ENCODE results near the gene EFCAB12.

Gene EFCAB12

GRCh38 chr3:129428376-129429079 lies at the start of gene EFCAB12:
Gene EFCAB12, minus strand, starts transcription at chr3:129428636. Its CDS starts 148 bp downstream, at chr3:129428488.
- peak; percentile 90 for DNase-seq

GRCh38 chr3:129476586-129476985 lies 48.1 kb upstream of the EFCAB12 start:
- no peak for DNase-seq

DNA sequence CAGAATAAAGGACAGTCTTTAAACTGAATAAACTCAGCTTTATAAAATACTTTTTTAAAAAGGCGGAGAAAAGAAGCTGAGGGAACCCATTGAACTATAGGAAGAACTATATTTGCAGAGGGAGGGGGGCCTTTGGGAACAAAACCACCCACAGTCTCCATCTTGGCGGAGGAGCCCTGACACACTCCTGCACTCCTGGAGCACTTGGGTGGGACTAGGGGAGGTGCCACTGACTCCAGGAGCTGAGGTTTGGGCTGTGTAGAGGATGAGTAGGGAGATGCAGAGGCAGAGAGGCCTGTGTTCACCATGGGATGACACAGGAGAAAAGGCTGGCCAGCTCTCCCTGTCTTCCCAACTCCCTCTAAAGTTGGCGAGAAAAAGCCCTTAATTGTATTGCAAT lies 47.4 kb upstream of the EFCAB12 start:
- no peak for DNase-seq

DNA sequence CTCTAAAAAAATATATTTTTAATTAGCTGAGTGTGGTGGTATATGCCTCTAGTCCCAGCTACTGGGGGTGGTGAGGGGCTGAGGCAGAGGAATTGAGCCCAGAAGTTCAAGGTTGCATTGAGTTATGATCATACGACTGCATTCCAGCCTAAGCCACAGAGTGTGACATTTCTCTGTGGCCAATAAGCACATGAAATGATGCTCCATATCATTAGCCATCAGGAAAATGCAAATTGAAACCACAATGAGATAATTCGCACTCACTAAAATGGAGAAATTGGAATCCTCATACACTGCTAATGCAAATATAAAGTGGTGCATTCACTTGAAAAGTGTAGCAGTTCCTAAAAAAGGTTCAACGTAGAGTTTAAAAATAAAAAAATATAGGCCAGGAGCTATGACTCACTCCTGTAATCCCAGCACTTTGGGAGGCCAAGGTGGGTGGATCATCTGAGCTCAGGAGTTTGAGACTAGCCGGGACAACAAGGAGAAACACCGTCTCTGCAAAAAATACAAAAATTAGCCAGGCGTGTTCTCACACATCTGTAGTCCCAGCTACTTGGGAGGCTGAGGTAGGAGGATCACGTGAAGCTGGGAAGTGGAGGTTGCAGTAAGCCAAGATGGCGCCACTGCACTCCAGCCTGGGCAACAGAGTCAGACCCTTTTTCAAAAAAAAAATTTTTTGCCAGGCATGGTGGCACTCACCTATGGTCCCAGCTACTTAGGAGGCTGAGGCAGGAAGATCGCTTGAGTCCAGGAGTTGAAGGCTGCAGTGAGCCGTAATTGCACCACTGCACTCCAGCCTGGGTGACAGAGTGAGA lies 46.8 kb upstream of the EFCAB12 start:
- no peak for DNase-seq

DNA sequence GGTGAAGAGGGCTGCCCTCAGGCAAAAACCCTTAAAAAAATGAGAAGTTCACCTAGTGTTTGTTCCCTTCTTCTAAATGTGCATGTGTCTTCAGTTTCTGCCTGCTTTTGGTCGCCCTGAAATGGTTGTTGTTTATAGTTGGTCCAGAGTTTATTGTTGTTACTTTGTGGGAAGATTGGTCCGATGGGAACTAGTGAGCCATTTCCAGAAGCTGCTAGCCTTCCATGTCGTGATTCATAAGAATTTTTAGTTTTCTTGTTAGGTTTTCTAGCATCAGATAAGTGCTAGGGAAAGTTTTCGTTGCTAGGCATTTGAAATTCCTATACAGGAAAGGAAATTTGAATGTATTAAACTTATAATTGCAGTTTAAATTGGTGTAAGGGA lies 45.3 kb upstream of the EFCAB12 start:
- DNase-seq = no peak

DNA sequence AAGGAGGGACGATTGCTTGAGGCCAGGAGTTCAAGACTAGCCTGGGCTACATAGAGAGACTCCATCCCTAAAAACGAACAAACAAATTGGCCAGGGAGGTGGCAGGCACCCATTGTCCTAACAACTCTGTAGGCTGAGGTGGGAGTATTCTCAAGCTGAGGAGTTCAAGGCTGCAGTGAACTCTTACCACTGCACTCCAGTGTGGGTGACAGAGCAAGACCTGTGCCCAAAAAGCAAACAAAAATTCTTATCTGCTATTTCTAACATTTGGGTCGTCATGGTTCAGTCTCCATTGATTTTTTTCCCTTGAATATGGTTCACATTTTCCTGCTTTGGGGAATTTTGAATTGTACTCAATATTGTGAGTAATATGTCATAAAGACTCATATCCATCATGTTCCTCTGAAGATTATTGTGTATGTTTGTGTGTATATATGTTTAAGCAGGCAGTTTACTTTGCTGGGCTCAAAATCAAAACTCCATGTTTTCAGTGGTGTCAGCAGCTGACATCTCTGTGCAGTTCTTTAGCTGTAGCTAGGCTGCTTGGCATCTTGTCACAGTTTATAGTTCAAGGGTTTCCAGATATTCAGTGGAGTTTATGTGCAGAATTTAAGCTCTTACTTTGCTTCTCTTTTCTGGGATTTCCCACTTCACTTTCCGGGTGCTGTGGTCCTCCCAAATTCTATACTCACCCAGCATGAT lies 44.8 kb upstream of the EFCAB12 start:
- no peak for DNase-seq

- no peak for DNase-seq
Observed at GRCh38 chr3:129470861-129471260, 42.4 kb upstream of the EFCAB12 start.

DNA sequence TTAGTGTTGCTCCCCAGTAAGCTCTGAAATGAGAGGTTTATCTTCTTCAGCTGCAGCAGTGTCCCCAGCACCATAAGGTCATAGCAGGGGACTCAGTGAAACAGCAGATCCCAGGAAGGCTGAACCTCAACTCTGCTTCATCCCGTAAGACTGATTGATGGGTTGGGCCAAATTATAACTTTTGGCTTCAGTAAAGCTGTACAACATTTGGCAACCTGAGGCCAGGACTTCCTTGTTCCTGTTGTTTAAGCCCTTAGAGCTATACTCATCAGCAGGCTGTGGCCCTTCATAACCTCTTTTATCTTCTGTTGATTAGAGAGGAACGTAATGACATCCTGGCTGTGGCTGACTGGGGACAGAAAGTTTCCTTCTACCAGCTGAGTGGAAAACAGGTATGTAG lies 40.6 kb upstream of the EFCAB12 start:
- DNase-seq = no peak

DNA sequence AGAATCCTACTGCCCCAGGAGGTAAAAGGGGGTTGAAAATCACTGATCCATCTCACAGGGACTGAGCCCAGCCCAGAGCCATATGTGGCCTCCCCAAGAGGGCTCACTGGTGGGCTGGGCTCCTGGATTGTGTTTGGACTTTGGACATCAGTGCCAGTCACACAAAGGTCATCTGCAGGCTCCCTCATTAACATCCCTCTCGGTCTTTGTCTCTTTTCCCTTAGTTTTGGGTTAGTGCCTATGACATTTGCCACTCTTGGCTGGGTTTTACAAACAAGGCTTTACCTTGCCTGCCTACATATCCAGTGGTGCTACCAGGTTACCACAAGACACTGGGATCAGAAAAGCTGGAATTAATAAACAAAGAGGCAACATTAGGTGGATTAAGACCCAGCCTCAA lies 39.5 kb upstream of the EFCAB12 start:
- DNase-seq = no peak

DNA sequence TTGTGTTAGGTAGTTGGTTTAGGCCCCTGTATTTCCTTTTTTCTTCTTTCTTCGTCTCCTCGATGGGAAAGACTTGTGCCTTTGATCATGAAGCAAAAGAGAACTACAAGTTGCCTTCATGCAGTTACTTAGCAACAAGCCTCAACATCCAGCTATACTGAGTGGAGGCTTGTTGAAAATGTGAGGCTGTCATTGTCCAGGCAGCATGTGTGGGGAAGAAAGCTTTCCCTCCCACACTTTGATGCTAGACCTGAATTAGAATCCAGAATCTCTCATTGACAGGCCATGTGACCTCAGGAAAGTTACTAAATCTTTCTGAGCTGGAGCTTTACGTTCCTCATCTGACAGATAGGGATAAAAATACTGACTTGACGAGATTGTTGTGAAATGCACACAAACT lies 35.3 kb upstream of the EFCAB12 start:
- DNase-seq = no peak

DNA sequence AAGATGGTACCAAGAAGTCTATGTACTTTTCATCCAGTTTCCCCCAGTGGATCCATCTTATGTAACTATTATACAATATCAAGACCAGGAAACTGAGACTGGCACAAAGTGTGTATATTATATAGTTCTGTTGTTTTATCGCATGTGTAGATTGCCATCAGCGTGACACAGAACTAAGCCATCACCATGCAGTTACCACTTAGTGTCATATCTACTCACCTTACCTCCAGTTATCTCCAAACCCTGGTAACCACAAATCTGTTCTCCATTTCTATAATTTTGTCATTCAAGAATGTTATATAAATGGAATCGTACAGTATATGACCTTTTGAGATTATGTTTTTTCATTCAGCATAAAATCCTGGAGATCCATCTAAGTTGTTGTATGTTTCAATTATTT lies 34.7 kb upstream of the EFCAB12 start:
- DNase-seq = no peak

DNA sequence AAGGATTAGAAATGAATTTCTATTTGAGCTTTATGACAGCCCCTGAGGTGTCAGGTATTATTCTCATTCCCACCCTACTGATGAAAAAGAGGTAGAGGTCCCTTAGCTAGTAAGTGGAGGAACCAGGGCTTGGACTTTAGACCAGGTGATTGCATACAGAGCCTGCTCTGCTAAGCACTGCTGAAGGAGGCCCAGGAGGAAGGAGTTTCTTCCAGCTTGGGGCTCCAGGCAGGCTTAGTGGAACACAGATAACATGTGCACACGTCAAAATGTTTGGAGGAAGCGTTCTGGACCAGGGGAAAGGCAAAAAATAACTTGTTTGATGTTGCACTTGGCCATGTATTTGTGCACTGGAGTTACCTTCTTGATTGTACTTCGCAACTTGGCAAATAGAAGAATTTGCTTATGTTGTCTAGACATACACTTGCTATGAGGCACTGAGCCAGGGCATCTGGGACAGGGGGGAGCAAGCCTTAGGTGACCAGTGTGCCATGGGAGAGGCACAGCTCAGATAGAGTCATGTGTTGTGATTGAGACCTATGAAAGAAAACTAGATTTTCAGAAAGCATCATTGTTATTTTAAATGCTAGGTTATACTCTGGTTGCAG lies 34.0 kb upstream of the EFCAB12 start:
- no peak for DNase-seq

DNA sequence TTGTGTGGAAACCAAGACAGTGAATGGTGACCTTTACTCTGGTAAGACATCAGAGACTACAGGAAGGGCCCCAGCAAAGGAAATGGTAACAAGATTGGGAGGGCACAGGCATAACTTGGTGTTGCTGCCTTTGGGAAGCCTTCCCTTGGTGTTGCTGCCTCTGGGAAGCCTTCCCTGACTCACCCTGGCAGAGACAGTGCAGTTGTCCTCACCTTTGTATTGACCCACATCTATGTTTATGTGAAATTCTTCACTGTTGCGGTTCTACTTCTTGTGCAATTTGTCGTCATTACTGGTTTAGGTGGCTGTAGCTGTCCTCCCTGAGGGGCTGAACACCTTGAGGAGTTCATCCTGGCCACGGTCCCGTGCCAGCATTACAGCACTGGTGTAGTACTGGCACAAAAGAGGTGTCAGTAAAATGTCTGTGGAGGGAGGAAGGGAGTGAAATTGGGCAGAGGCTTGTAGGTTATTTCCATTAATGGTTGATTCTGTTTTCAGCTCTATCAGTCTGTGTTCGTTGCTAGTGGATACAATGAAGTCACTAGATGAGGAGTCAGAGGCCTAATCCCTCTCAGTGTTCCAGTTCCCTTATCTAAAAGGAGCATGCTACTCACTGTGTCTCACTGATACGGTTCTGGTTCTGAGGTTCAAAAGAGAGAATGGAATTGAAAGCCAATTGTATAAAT lies 33.2 kb upstream of the EFCAB12 start:
- DNase-seq = no peak

GRCh38 chr3:129461022-129461421 lies 32.6 kb upstream of the EFCAB12 start:
- no peak for DNase-seq

GRCh38 chr3:129460572-129460971 lies 32.1 kb upstream of the EFCAB12 start:
- DNase-seq = no peak

DNA sequence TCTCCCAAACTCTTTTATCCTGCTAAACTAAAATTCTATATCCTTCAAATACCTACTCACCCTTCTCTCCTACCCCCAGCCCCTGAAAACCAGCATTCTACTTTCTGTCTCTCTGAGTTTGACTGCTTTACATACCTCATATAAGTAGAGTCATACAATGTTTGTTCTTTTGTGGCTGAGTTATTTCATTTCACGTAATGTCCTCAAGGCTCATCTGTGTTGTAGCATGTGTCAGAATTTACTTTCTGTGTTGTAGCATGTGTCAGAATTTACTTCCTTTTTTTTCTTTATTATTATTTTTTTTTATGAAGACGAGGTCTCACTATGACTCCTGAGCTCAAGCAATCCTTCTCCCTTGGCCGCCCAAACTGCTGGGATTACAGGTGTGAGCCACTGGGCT lies 31.7 kb upstream of the EFCAB12 start:
- no peak for DNase-seq

- no peak for DNase-seq
Observed at GRCh38 chr3:129453732-129454131, 25.3 kb upstream of the EFCAB12 start.

- no peak for DNase-seq
Observed at GRCh38 chr3:129449279-129450115, 21.1 kb upstream of the EFCAB12 start.

DNA sequence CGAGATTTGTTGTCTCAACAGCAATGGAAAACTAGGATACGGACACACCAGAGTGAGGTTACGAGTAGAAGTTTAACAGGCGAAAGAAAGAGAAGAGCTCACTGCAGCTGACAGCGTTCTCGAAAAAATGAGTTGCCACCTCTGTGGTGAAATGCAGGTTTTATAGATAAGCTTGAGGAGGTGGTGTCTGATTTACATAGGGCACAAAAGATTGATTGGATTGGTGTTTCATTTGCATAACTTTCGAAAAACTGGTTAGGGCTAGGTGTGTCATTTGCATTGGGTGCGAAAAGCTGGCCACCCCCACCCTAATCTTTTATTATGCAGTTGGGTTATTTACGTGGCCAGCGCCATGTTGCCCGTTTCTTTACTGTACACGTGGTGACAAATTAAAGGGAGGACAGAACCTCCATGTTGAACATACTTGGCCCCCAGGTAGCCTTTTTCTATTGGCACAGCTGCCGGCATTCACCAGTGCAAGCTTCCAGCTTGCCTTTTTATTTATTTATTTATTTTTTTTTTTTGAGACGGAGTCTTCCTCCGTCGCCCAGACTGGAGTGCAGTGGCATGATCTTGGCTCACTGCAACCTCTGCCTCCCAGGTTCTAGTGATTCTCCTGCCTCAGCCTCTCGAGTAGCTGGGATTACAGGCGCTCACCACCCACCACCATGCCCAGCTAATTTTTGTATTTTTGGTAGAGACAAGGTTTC lies 19.9 kb upstream of the EFCAB12 start:
- DNase-seq = no peak

DNA sequence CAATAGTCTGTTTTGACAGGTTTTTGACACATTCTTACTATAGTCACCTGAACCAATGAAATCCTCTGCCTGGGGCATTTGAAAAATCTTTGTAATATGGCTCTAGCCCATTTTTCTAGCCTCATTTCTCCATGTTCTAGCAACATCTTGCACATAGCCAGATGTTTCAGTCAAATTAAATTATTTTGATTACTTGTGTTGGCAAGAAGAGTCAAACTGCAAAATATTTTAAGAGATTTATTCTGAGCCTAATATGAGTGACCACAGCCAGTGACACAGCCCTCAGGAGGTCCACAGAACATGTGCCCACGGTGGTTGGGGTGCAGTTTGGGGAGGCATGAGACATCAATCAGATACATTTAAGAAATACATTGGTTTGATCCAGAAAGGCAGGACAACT lies 18.5 kb upstream of the EFCAB12 start:
- DNase-seq = no peak

DNA sequence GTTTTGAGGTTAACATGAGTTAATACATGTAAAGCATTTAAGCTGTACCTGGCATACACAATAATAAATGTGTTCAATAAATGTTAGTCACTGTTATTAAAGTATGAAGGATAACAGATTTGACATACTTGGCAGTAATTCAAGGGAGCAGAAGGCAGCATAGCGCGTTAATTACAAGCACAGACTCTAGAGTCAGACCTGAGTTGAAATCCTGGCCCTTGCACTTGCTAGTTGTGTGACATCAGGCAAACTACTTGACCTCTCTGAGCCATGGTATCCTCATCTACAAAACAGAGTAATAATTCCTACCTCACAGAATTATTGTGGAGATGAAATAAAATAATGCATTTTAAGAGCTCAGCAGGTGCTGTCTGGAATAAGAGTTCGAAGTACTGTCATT lies 17.0 kb upstream of the EFCAB12 start:
- DNase-seq = no peak

Data from stimulated activated CD4-positive, alpha-beta T cell treated with anti-CD3 and anti-CD28 coated beads, Interleukin-4, amount 100 ng/mL, for 1 hour (primary cell).